Measurements from ENCODE around the gene TRPM3. TPM values are rescaled to one million over a fixed set of nuclear protein-coding genes. Genes with fewer than 3 reads are reported as not detected.

Gene TRPM3
- total RNA-seq, 3 donors from 2014 or later (not counting 1 experiment from before 2014, with no cell fraction given): not detected

DNA sequence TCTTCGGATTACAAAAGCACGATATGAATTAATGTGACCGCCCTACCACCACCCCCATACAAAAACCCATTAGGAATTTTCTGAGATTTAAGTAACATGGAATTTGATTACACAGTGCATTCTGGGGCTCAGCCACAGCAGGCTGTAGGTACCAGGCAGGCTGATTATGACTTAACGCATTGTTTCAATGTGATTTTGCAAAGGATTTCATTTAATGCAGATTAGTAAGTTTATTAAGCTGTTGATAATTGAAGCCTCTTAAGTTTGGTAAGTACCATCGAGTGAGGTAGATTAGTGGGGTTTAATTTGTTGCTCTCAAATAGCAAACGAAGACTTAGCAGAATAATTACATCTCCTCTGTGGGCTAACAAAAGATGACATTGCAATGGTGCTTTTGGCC lies 240.1 kb downstream of the TRPM3 start:
- DNase-seq: no peak
- 86% methylated on average over 6 of the region's 6 CpGs for WGBS (ENCODE audit: insufficient coverage)
- Mint-ChIP-seq H3K4me3 (no peak overlapping the region), H3K27me3 (ENCODE audit: low read depth in 2 of 2) (no peaks in the 10 kb centered on the region), H3K9me3 (no peaks in the 10 kb centered on the region), H3K4me1 (no peaks in the 10 kb centered on the region), H3K36me3 (no peaks in the 10 kb centered on the region), H3K27ac (no peak overlapping the region)
- Histone ChIP-seq H3K27ac (ENCODE audit: low read length) (no peak overlapping the region), H3K4me1 (ENCODE audit: control insufficient read depth, insufficient read depth, low read length) (no peaks in the 10 kb centered on the region), H3K4me3 (ENCODE audit: low read length) (no peak overlapping the region), H3K9me3 (ENCODE audit: control insufficient read depth, insufficient read depth, low read length) (no peaks in the 10 kb centered on the region), H3K36me3 (ENCODE audit: control insufficient read depth, insufficient read depth, low read length) (no peaks in the 10 kb centered on the region), H3K27me3 (ENCODE audit: control insufficient read depth, insufficient read depth, low read length) (no peaks in the 10 kb centered on the region)
- ATAC-seq: no peak
- TF ChIP-seq, protein P1, sequence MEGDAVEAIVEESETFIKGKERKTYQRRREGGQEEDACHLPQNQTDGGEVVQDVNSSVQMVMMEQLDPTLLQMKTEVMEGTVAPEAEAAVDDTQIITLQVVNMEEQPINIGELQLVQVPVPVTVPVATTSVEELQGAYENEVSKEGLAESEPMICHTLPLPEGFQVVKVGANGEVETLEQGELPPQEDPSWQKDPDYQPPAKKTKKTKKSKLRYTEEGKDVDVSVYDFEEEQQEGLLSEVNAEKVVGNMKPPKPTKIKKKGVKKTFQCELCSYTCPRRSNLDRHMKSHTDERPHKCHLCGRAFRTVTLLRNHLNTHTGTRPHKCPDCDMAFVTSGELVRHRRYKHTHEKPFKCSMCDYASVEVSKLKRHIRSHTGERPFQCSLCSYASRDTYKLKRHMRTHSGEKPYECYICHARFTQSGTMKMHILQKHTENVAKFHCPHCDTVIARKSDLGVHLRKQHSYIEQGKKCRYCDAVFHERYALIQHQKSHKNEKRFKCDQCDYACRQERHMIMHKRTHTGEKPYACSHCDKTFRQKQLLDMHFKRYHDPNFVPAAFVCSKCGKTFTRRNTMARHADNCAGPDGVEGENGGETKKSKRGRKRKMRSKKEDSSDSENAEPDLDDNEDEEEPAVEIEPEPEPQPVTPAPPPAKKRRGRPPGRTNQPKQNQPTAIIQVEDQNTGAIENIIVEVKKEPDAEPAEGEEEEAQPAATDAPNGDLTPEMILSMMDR (IDR thresholded peaks at IDR 0.05): no peak
- intact Hi-C loops (cut with micrococcal nuclease): no loop called here

DNA sequence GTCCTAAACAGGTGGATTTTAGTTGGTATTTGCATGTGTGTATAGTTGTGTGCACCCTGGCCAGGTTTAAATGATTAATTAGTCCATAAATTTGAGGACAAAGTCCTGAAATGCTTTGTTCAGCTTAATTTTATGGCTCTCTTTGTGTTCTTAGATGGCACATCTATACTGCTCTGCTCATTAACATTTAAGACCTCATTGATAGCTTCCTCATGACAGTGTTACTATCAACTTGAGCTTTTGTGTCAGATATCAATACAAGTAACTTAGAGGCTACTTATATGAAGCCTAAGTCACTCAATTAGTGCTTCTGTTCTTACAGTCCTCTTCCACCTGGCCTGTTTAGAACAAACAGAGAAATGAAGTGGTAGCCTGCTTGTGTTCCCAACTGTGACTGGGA lies 240.9 kb downstream of the TRPM3 start:
- Mint-ChIP-seq H3K4me3 (no peak overlapping the region), H3K9me3 (no peaks in the 10 kb centered on the region), H3K36me3 (no peaks in the 10 kb centered on the region), H3K27ac (no peak overlapping the region), H3K4me1 (no peaks in the 10 kb centered on the region), H3K27me3 (ENCODE audit: low read depth in 2 of 2) (no peaks in the 10 kb centered on the region)
- ATAC-seq (no peak), DNase-seq (no peak)
- Histone ChIP-seq H3K4me1 (ENCODE audit: control insufficient read depth, insufficient read depth, low read length) (no peaks in the 10 kb centered on the region), H3K27me3 (ENCODE audit: control insufficient read depth, insufficient read depth, low read length) (no peaks in the 10 kb centered on the region), H3K36me3 (ENCODE audit: control insufficient read depth, insufficient read depth, low read length) (no peaks in the 10 kb centered on the region), H3K27ac (ENCODE audit: low read length) (no peak overlapping the region), H3K4me3 (ENCODE audit: low read length) (no peak overlapping the region), H3K9me3 (ENCODE audit: control insufficient read depth, insufficient read depth, low read length) (no peaks in the 10 kb centered on the region)
- intact Hi-C loops (cut with micrococcal nuclease): no loop called here
- TF ChIP-seq, protein P1 (IDR thresholded peaks at IDR 0.05): no peak

DNA sequence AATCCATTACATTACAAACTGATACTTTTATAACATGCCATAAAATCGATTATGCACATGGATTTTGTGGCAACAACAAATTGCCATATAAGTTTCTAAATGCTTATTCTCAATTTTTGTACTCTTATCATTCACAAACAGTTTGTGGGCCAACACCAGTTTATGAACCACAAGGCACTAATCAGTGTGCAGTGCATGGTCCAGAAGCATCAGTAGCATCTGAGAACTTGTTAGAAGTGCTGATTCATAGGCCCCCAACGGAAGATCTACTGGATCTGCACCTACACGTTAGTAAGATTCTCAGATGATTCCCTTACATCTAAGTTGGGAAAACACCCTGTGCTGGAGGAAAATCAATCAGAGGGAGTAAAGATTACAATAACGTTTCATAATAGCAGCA lies 242.8 kb downstream of the TRPM3 start:
- peaks cover 0 to under 1% of the 10 kb centered on the region in 2 donors for H3K27me3 Mint-ChIP-seq (ENCODE audit: low read depth in 2 of 2)
- 79% methylated on average over 3 of the region's 4 CpGs for WGBS (ENCODE audit: insufficient coverage)
- H3K9me3 Mint-ChIP-seq: no peaks in the 10 kb centered on the region

DNA sequence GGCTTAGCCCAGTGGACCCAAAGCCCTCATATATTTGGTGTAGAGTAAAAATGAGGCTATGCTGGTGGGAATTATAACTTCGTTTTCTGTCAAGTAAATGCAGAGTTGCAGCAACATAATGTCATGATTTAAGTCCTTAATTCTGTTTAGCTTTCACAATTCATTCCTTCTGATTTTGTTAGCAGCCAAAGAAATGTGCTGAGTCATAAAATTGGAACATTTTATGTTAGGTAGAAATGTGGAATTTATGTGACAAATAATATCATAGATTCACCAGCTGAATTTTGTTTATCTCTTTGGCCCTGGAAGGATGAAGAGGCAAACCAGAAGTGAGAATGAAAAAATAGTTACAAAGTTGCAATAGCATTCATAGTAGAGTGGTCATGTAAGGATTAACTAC lies 247.0 kb downstream of the TRPM3 start:
- TF ChIP-seq, protein P1 (IDR thresholded peaks at IDR 0.05): no peak

More for the DNA sequence above, 242.8 kb downstream of the TRPM3 start:
- Mint-ChIP-seq H3K4me3 (no peak overlapping the region), H3K36me3 (no peaks in the 10 kb centered on the region), H3K4me1 (no peaks in the 10 kb centered on the region), H3K27ac (no peak overlapping the region)
- Histone ChIP-seq H3K27ac (ENCODE audit: low read length) (no peak overlapping the region), H3K4me3 (ENCODE audit: low read length) (no peak overlapping the region), H3K27me3 (ENCODE audit: control insufficient read depth, insufficient read depth, low read length) (no peaks in the 10 kb centered on the region), H3K4me1 (ENCODE audit: control insufficient read depth, insufficient read depth, low read length) (no peaks in the 10 kb centered on the region), H3K36me3 (ENCODE audit: control insufficient read depth, insufficient read depth, low read length) (no peaks in the 10 kb centered on the region), H3K9me3 (ENCODE audit: control insufficient read depth, insufficient read depth, low read length) (no peaks in the 10 kb centered on the region)
- TF ChIP-seq, protein P1 (IDR thresholded peaks at IDR 0.05): no peak
- ATAC-seq: no peak
- intact Hi-C loops (cut with micrococcal nuclease): no loop called here
- DNase-seq: no peak

More for the DNA sequence above, 247.0 kb downstream of the TRPM3 start:
- no peak overlapping the region for H3K4me3 ChIP-seq (ENCODE audit: low read length)
- H3K4me1 ChIP-seq (ENCODE audit: control insufficient read depth, insufficient read depth, low read length): no peaks in the 10 kb centered on the region
- H3K4me1 Mint-ChIP-seq: no peaks in the 10 kb centered on the region
- no peak for ATAC-seq
- 86% methylated on average over 1 of the region's 1 CpG for WGBS (ENCODE audit: insufficient coverage)
- no peak overlapping the region for H3K27ac Mint-ChIP-seq
- no peaks in the 10 kb centered on the region for H3K36me3 ChIP-seq (ENCODE audit: control insufficient read depth, insufficient read depth, low read length)
- no peak overlapping the region for H3K4me3 Mint-ChIP-seq
- no peaks in the 10 kb centered on the region for H3K36me3 Mint-ChIP-seq
- intact Hi-C loops (cut with micrococcal nuclease): no loop called here
- DNase-seq: no peak
- no peaks in the 10 kb centered on the region for H3K9me3 ChIP-seq (ENCODE audit: control insufficient read depth, insufficient read depth, low read length)
- H3K9me3 Mint-ChIP-seq: no peaks in the 10 kb centered on the region
- H3K27ac ChIP-seq (ENCODE audit: low read length): no peak overlapping the region
- H3K27me3 ChIP-seq (ENCODE audit: control insufficient read depth, insufficient read depth, low read length): no peaks in the 10 kb centered on the region
- H3K27me3 Mint-ChIP-seq (ENCODE audit: low read depth in 2 of 2): peaks cover 3 to 15% of the 10 kb centered on the region in 2 donors
